Measurements from ENCODE around the gene SLC18A3. TPM values are rescaled to one million over a fixed set of nuclear protein-coding genes. Genes with fewer than 3 reads are reported as not detected.

Gene SLC18A3
- total RNA-seq, 1 donor from 2014 or later, result 0.34 TPM

DNA sequence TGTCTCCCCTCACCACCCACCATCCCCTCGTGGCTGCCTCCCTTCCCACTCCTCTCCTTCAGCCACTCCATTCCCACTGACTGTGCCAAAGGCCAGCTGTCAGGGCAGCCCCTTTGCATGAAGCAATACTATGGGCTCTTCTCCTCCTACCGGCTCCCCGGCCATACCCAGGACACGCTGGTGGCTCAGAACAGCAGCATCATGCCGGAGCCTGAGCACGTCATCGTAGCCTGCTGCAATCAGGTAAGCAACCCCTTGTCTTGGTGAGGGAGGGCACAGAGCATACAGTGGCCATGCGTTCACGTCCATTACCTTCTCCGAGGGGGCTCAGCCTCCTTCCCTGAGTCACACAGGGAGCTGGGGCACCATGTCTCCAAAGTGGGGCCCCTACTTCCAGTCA, 15.3 kb downstream of the SLC18A3 start:
- Mint-ChIP-seq H3K9me3 (no peaks in the 10 kb centered on the region), H3K27me3 (ENCODE audit: low read depth) (peaks cover 53% of the 10 kb centered on the region), H3K4me1 (no peaks in the 10 kb centered on the region), H3K4me3 (no peak overlapping the region), H3K27ac (no peak overlapping the region), H3K36me3 (no peaks in the 10 kb centered on the region)
- TF ChIP-seq, protein P1, sequence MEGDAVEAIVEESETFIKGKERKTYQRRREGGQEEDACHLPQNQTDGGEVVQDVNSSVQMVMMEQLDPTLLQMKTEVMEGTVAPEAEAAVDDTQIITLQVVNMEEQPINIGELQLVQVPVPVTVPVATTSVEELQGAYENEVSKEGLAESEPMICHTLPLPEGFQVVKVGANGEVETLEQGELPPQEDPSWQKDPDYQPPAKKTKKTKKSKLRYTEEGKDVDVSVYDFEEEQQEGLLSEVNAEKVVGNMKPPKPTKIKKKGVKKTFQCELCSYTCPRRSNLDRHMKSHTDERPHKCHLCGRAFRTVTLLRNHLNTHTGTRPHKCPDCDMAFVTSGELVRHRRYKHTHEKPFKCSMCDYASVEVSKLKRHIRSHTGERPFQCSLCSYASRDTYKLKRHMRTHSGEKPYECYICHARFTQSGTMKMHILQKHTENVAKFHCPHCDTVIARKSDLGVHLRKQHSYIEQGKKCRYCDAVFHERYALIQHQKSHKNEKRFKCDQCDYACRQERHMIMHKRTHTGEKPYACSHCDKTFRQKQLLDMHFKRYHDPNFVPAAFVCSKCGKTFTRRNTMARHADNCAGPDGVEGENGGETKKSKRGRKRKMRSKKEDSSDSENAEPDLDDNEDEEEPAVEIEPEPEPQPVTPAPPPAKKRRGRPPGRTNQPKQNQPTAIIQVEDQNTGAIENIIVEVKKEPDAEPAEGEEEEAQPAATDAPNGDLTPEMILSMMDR (IDR thresholded peaks at IDR 0.05; ENCODE audit: unreplicated experiment), result no peak
- DNase-seq (ENCODE audit: low spot score in 2 of 2, unreplicated experiment in 2 of 2), result no peak

DNA sequence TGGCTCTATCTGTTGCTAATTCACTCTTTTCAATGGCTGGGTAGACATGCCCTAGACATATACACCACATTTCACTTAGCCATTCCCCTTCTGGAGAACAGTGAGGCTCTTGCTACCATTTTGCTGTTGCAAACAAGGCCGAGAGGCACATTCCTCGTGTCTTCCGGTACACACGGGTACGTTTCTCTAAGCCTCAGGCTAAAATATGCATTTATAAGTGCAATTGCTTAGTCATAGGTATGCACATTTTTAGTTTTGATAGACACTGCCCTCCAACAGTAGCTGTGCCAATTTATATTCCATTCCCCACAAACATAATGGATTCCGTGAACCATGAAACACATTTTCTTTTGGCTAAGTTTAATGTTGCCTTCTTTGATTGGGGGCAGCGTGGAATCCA, 16.9 kb downstream of the SLC18A3 start:
- H3K36me3 Mint-ChIP-seq, result no peaks in the 10 kb centered on the region
- no peaks in the 10 kb centered on the region for H3K4me1 Mint-ChIP-seq
- no peak overlapping the region for H3K27ac Mint-ChIP-seq

DNA sequence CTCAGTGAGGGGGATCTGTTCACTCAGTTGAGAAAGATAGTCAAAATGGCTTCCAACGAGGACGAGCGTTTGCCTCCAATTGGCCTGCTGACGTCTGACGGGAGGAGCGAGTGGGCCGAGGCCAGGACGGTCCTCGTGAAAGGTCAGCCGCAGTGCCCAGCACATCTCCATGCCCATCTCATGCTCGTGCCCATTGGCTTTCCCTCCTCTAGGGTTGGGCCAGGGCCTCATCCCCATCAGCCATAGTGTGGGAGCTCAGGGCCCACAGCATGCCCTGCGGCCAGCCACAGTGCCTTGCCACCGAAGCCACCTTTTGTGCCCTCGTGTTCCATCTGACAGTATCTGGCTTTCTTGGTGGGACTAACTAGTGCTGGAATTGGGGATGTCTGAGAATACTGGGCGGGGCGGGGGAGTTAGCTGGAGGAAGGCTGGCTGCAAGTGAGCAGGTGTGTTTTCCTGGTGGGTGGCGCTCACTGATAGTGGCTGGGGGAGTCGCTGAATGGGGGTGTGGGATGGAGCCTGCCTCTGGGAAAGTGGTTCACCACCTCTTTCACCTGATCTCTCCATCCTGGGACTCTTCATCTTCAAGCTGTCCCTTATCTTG, 17.6 kb downstream of the SLC18A3 start:
- H3K27me3 Mint-ChIP-seq (ENCODE audit: low read depth), result peaks cover 34% of the 10 kb centered on the region
- no peaks in the 10 kb centered on the region for H3K9me3 Mint-ChIP-seq
- H3K4me1 Mint-ChIP-seq, result no peaks in the 10 kb centered on the region
- H3K36me3 Mint-ChIP-seq, result no peaks in the 10 kb centered on the region
- DNase-seq (ENCODE audit: low spot score in 2 of 2, unreplicated experiment in 2 of 2), result no peak
- TF ChIP-seq, protein P1 (IDR thresholded peaks at IDR 0.05; ENCODE audit: unreplicated experiment), result no peak
- H3K4me3 Mint-ChIP-seq, result no peak overlapping the region
- no peak overlapping the region for H3K27ac Mint-ChIP-seq

More for the DNA sequence above, 16.9 kb downstream of the SLC18A3 start:
- no peak for DNase-seq (ENCODE audit: low spot score in 2 of 2, unreplicated experiment in 2 of 2)
- Mint-ChIP-seq H3K4me3 (no peak overlapping the region), H3K9me3 (no peaks in the 10 kb centered on the region), H3K27me3 (ENCODE audit: low read depth) (peaks cover 40% of the 10 kb centered on the region)
- TF ChIP-seq, protein P1 (IDR thresholded peaks at IDR 0.05; ENCODE audit: unreplicated experiment), result no peak

DNA sequence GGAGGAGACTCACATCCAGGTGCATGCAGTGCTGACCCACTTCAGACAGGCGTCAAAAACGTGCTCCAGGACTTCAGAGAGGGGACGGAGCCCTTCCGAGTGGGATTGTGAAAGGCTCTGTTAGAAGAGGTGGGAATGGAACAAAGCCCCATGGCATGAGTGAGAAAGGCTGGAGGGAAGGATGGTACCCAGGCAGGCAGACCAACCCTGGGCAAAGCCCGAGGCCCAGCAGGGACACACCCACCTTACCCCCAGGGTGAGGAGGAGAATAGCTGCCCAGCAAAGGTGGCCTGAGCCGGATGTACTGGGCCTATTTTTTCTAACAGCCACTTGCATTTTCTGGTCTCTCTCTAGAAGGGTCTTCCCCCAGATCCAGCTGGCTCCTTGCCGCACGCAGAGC, 18.5 kb downstream of the SLC18A3 start:
- Mint-ChIP-seq H3K27ac (no peak overlapping the region), H3K36me3 (no peaks in the 10 kb centered on the region), H3K4me3 (no peak overlapping the region), H3K9me3 (no peaks in the 10 kb centered on the region), H3K27me3 (ENCODE audit: low read depth) (peaks cover 30% of the 10 kb centered on the region), H3K4me1 (no peaks in the 10 kb centered on the region)
- no peak for DNase-seq (ENCODE audit: low spot score in 2 of 2, unreplicated experiment in 2 of 2)
- TF ChIP-seq, protein P1 (IDR thresholded peaks at IDR 0.05; ENCODE audit: unreplicated experiment), result no peak

DNA sequence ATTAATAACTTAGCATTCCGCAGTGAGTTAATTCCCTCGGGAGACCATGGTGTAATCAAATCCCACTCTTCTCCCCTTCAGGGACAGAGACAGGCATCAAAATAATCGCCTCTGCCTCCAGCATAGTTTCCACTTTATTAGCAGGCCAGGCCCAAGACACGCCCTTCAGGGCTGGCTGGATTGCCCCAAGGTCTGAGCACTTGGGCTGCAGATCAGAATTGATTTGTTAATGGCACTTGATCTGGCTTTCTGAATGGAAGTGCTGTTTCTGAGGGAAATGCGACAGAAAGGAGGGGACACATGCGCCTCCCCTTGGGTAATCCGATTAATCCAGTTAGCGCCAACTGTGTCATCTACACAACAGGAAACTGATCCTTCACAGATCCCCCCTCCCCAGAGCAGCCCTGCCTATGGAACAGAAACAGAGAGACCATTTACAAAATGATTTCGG, 19.3 kb downstream of the SLC18A3 start:
- TF ChIP-seq, protein P1 (IDR thresholded peaks at IDR 0.05; ENCODE audit: unreplicated experiment), result no peak
- Mint-ChIP-seq H3K4me3 (no peak overlapping the region), H3K9me3 (no peaks in the 10 kb centered on the region), H3K27ac (no peak overlapping the region), H3K36me3 (no peaks in the 10 kb centered on the region), H3K27me3 (ENCODE audit: low read depth) (peaks cover 26% of the 10 kb centered on the region), H3K4me1 (no peaks in the 10 kb centered on the region)
- DNase-seq (ENCODE audit: low spot score in 2 of 2, unreplicated experiment in 2 of 2), result no peak

Data from mesothelial cell of epicardium (in vitro differentiated cells).